BJ (cell line): ENCODE data around the gene APEX2. TPM values are rescaled to one million over a fixed set of nuclear protein-coding genes. Genes with fewer than 3 reads are reported as not detected.

Experiments
- CTCF ChIA-PET: fragments of 350-600 bp; formaldehyde crosslinking; extraction: SDS; loops from one replicate; lab custom pipeline; 2021; ENCODE audit warnings: antibody characterized with exemption, inconsistent platforms; lab: Yijun Ruan, JAX
- POLR2A ChIA-PET: fragments of 300-600 bp; sonication (Branson Sonifier 250); formaldehyde crosslinking; extraction: SDS; loops from one replicate; lab custom pipeline; 2021; ENCODE audit warnings: antibody characterized with exemption; lab: Charles Lee
- DNase-seq: peaks from one replicate; pipeline ENCODE4 v3.0.0-alpha.2; 2011; ENCODE audit warnings: low read depth
- H3K27me3 ChIP-seq: 2 replicates; pipeline ENCODE4 v1.6.0; 2011; ENCODE audit warnings: low read length; ENCODE audit not compliant: control insufficient read depth, insufficient read depth
- H3K36me3 ChIP-seq: 2 replicates; pipeline ENCODE4 v1.5.1; 2011; ENCODE audit warnings: low read length; ENCODE audit not compliant: control insufficient read depth, insufficient read depth
- H3K4me3 ChIP-seq: 2 replicates; pipeline ENCODE4 v1.5.1; 2011; ENCODE audit warnings: low read depth, mild to moderate bottlenecking, control low read depth, low read length
- CTCF ChIP-seq: IDR thresholded peaks from 2 replicates; pipeline ENCODE4 v1.5.1; 2011; ENCODE audit warnings: low read depth, mild to moderate bottlenecking, control low read depth, inconsistent platforms, low read length, moderate library complexity; ENCODE audit not compliant: insufficient read depth
- polyA plus RNA-seq: library from polyadenylated mRNA; depleted of rRNA; stranded (reverse); fragments of >200 nt; gene quantifications from 2 replicates; pipeline ENCODE4 v1.2.3, GENCODE V29; 2011; rRNA removed

APEX2 gene
- polyA plus RNA-seq, 1 experiment, result 23.0 TPM

GRCh38 chrX:55056820-55057674, 56.9 kb downstream of the APEX2 start:
- no peak for TF ChIP-seq CTCF
- Histone ChIP-seq H3K4me3 (no peak overlapping the region), H3K36me3 (no peaks in the 10 kb centered on the region), H3K27me3 (no peaks in the 10 kb centered on the region)
- no peak for DNase-seq
- ChIA-PET CTCF (interaction anchor here (0.6 to 1.4 kb wide), 8 partner anchors 17 to 456 kb away, joined by 3 to 8 read pairs (median 3); no protein-coding TSS in a partner anchor), POLR2A (no interaction called here)

- no peak for DNase-seq
- Histone ChIP-seq H3K27me3 (no peaks in the 10 kb centered on the region), H3K36me3 (no peaks in the 10 kb centered on the region), H3K4me3 (no peak overlapping the region)
- ChIA-PET CTCF (interaction anchor here (0.8 to 1.4 kb wide), 7 partner anchors 18 to 417 kb away, joined by 3 to 8 read pairs (median 3); no protein-coding TSS in a partner anchor), POLR2A (no interaction called here)
- peak; percentile 69 for TF ChIP-seq CTCF
Observed at GRCh38 chrX:55057675-55058249, 57.6 kb downstream of the APEX2 start.

Other genes with a start within 250 kb of the APEX2 start
- gene ITIH6, start 202.1 kb upstream of the APEX2 start, polyA plus RNA-seq, result not detected in 2 replicates
- gene MAGED2, start 192.6 kb upstream of the APEX2 start, polyA plus RNA-seq, result 280 and 298 TPM in 2 replicates
- 9.9 and 11.1 TPM in 2 replicates for gene TRO, start 79.5 kb upstream of the APEX2 start, polyA plus RNA-seq
- gene PFKFB1, start 6.2 kb upstream of the APEX2 start, polyA plus RNA-seq, result 0.10 and 0.15 TPM in 2 replicates
- not detected in 2 replicates for gene ALAS2, start 30.6 kb downstream of the APEX2 start, polyA plus RNA-seq
- gene PAGE2B, start 74.7 kb downstream of the APEX2 start, polyA plus RNA-seq, result not detected in 2 replicates
- not detected in 2 replicates for gene PAGE2, start 88.7 kb downstream of the APEX2 start, polyA plus RNA-seq
- not detected in 2 replicates for gene PAGE5, start 220.0 kb downstream of the APEX2 start, polyA plus RNA-seq